Measurements from ENCODE around the gene LRRC4C.
"Not testable (repeated sequence)": the region's sequence is repeated elsewhere in the genome, so short reads cannot be mapped to it uniquely, and the experiment has no call there.

LRRC4C gene

DNA sequence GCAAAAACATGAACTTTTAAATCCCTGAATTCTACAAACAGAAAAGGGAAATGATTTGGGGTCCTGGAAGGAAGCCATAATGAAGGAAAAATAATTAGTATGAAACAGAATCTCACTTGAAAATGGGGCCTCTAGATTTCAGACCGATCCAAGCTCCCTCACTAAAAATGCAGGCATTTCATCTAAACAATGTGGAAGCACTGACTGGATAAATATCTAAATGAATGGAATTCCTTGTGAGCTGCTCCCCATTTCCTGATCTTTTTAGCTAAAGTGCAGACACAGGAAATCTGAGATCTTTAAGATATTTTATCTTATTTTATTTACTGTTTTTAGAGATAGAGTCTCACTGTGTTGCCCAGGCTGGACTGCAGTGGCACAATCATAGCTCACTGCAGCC lies 1255.8 kb downstream of the LRRC4C start:
- DNase-seq = no peak

DNA sequence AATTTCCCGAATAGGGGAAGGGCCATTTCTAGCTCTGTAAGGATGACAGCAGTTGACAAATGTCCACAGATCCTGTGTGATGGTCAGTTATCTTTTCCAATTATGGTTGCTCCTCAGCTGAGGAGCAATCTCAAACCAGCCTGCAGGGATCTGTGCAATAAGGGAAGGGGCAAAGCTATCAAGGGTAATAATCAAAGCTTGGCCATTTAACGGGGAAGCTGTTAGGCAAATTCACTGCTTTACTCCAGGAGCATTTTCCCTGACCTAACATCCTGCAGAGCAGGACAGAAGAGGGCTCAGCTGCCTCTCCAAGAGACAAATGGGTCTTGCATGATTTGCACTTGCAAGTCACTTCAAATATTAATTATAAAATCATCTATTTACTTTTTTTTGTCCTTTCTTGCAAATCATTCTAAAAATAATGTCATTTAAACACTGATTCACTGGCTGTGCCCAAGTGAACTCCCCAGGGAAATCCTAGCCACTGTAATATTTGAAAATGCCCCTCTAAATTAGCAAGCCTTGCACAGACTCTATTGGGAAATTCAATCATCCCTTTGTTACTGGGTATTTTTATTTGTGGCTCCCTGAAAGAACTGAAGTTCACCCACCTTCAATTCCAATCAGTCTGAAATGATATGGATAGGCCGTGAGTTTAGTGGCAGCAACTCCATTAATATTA lies 1256.7 kb downstream of the LRRC4C start:
- no peak for DNase-seq

DNA sequence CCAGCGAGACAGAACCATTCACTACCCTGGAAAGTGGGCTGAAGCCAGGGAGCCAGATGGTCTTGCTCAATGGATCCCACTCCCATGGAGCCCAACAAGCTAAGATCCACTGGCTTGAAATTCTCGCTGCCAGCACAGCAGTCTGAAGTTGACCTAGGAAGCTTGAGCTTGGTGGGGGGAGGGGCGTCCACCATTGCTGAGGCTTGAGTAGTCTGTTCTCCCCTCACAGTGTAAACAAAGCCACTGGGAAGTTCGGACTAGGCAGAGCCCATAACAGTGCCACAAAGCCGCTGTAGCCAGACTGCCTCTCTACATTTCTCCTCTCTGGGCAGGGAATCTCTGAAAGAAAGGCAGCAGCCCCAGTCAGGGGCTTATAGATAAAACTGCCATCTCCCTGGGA lies 1266.9 kb downstream of the LRRC4C start:
- not testable (repeated sequence) for DNase-seq

DNA sequence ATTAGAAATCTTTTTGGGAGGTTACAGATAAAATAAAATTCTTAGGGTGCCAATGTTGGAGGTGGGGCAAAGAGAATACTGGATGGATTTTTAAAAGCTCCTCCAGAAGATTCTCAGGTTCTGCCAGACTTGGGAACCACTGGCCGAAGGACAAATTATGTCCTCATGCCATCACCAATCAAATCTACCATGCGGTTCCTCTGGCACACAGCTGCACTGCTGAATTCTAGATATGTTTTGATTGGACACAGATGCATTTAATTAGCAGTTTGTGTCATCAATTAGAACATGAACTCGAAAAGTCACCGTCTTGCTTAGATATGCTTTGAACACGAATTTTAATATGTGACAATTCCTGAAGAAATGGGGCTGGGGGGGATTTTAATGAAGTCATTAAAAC lies 1269.2 kb downstream of the LRRC4C start:
- DNase-seq = no peak

DNA sequence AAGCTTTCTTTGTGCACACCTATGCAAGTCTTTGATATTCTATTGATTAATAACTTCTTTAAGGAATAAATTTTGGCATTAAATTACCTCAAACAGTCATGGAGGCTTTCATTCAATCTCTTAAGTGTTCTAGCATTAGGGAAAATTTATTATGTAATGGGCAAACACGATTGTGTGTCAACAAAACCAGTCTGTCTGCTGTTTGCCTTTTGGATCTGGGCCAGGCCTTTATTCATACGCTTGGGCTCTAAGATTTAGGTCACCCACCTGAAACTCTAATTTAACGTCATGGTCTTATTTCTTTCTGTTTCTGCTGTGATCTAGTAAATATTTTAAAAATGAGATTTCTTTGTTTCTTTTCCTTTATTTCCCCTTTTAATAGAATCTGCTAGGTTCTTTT lies 1270.6 kb downstream of the LRRC4C start:
- no peak for DNase-seq

DNA sequence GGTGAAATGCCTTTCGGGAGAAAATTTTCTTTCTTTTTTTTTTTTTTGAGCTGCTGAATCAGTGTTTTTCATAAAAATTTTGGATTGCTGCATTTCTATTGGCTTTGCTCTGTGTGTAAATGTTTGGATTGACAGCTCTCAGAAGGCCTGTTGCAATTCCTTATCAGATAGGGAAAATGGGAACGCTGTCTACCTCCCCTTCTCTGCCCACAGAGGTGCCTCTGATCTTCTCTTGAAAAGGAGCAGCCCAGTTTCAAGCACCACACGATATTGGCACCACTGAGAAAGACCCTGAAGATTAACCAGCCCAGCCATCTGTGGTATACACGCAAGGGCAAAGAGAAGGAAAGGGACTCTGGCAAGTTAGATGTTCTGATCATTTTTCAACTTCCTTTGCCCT lies 1272.2 kb downstream of the LRRC4C start:
- no peak for DNase-seq

DNA sequence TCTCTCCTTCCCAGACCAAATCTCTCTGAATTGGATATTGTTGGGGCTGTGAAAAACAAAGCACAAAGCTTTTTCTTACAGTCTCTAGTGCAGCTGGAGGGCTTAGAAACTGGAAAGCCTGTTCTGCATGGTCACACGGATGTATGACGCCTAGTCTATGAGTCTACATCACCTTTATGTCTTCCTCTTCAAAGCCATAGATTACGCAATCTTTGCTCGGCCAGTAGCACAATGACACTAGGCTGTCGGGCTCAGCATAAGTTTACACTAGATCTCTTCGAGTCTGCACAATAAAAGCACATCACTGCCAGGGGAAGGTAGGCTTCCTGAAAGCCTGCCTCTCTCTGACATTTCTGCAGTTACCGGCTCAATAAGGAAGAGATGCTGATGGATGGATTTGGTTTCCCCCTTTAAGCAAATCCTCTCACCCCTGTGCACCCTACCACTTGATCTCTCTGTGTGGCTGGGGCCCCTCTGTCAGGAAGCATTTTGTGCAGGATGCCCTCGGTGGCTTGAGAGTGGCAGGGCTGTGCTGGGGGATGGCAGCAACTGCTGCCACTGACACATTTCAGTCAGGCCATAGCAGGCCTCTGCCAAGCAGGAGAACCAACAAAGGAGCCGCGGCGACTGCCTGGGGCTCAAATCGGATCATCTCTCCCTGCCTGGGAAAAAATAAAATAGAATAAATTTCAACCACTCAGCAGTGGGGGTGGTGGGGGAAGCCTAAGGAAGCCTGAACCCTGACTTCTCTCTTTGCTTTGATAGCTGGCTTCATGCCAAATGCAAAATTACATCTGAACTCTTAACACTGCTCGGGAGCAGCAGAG lies 1272.8 kb downstream of the LRRC4C start:
- DNase-seq = peak; percentile 3

DNA sequence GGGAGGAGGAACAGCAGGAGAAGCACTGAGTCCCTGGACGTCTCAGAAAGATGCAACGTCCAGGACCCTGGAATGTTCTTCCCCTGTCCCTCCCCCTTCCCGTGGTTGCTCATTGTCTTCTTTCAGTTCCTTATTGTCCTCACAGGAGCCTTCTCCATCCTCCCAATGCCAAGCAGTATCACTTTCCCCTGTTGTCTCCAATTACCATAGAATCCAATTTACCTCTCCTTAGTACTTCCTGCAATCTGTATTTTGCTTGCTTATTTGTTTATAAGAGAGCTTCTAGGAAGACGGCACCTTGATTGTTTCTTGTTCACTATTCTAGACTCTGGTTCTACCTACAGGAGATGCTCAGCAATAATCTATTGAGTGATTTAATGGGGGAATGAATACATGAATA lies 1273.7 kb downstream of the LRRC4C start:
- no peak for DNase-seq

DNA sequence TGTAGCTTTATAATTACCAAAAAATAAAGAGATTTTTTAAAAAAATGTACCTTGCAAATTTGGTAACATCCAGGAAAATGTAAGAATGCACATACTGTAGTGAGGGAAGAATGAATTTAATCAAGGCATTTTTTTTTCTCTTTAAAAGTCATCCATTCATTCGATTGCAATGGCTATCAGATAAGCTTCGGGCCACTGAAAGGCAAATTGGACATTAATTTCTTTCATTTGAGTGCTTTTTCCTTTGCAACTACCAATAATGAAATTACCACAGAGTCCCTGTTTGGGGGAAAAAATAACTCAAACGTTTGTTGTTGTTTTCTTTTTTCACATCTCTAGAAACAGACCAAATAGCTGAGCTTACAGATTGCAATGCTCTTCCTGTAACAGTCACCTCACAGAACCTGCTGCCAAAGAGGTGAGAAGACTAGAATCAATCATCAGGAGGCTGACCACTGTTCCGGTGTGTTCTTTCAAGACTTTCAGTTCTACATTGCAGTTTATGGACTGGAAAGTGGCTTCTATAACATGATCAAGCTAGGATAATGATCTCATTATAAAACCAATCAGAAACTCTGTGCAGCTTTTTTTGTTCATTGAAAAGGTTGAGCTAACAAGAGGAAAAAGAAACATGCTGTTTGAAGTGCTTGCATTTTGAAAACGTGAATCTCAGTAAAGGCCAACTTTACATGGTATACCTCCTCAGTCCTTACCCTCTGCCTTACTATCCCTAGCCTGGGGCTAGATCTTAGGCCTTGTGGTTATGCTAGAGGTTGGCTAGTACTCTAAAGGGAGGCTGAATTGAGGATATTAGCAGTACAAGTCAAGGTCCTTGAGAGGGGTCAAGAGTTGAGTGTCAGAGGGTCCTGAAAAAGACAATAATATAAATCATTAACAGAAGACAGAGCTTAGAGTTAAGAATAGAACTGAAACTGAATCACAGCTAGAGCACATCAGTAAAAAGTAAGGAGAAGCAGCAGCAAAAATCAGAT lies 1276.1 kb downstream of the LRRC4C start:
- no peak for DNase-seq

DNA sequence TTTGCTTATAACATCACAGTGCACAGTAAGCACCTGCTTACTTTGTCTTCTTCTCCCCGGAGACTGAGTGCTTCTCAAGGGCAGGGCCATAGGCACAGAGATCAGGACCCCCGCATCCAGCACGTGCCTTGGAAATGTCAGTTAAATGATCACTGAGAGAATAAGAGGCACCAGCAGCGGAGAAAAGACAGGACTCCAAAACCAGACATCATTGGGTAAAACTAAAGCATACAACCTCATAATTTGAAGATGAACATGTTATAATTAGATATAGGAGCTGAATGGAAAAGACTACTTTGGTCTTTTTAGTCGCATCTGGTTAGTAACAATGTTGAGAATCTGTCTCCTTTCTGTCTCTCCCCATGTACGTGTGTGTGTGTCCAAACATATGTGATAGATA lies 1279.9 kb downstream of the LRRC4C start:
- DNase-seq = no peak

DNA sequence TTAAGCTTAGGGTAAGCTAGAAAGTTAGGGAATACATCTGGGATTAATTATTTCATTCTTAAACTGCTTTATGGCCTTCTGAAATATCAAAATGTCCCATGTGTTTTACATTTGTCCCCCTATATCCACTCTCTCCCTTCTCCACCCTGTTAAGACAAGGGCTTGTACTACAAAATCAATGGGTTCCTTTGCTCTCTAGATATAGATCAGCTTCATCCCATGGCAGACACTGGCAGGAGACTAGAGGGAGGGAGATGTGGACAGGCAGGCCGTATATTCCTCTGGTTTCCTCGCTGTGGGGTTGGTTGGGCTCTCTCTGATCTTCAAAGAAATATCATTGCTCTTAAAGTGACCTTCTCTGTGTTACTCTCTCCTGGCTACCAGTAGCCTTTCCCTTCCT lies 1281.0 kb downstream of the LRRC4C start:
- DNase-seq = no peak

DNA sequence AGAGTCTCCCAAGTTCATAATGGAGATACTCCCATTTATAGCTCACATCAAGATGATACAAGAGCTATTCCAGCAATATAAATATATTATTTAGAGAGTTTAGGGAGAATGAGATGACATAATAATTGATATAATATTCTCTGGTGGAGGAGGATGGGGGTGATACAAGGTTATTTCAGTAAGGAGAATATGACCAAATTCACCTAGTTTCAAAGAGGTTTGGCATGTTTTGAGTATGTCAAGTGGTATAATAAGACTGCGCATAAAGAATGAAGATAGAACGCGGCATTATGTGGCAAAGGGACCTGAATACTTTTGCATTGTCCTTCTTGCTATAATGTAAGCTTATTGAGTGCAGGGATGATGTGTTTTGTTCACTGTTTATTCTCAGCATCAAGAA lies 1283.5 kb downstream of the LRRC4C start:
- DNase-seq = no peak

DNA sequence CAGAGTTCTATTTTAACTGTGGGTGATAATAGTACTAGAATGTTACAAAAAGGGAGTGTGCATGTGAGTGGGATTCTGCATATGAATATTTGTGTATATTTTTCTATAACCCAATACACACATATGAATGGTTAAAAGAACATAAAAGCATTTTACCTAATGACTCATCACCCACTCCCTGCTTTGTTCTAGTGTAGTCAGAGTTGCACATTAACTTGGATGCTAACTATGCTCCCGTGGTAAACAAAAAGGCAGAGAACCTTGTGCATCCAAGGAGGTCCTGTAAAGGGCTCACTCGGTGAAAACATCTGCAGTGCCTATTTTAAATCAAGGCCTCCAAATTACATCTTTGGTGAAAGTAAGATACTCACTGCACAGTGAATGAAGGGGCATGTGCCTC lies 1289.4 kb downstream of the LRRC4C start:
- no peak for DNase-seq

DNA sequence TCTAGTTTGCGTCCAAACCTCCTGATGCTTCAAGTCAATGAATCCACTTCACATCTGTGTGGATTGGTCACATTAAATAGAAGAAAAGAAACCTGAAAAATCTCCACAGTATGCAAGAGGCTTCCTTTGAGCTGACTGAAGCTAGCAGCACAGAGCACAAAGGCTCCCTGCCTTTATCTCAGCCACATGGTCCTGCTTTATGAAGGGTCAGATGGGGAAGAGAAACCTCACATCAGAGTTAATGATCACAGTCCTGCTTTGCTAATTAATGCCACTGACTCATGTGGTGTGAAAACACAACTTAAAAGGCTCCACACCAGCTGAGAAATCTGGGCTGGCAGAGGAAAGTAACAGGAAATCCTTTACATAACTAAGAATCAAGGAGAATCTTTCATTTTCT lies 1291.0 kb downstream of the LRRC4C start:
- no peak for DNase-seq

DNA sequence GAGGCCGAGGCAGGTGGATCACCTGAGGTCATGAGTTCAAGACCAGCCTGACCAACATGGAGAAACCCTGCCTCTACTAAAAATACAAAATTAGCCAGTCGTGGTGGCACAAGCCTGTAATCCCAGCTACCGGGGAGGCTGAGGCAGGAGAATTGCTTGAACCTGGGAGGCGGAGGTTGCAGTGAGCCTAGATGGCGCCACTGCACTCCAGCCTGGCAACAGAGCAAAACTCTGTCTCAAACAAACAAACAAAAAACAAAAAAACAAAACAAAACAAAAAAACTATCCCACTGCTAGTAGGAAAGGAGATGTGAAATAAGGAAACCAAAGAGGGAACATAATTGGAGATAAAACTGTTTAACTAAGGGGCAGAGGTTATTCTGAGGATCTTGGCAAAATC lies 1291.6 kb downstream of the LRRC4C start:
- DNase-seq = not testable (repeated sequence)

DNA sequence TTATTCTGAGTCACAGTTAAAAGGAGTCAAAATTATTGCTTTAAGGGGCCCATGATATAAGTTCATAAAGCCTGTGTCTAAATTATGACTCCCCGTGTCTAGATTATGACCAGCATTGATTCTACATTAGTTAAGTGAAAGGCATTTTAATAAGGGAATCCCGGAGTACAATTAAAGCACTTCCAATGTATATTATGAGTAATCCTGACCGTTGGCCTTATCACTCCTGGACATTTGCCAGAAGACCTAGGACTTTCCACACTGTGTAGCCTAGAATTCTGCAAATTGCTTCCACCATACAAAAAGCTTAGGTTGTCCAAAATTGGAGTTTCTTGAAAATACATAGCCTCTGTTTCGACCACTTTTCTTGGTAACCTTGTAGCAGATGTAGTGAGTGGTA lies 1292.6 kb downstream of the LRRC4C start:
- no peak for DNase-seq

DNA sequence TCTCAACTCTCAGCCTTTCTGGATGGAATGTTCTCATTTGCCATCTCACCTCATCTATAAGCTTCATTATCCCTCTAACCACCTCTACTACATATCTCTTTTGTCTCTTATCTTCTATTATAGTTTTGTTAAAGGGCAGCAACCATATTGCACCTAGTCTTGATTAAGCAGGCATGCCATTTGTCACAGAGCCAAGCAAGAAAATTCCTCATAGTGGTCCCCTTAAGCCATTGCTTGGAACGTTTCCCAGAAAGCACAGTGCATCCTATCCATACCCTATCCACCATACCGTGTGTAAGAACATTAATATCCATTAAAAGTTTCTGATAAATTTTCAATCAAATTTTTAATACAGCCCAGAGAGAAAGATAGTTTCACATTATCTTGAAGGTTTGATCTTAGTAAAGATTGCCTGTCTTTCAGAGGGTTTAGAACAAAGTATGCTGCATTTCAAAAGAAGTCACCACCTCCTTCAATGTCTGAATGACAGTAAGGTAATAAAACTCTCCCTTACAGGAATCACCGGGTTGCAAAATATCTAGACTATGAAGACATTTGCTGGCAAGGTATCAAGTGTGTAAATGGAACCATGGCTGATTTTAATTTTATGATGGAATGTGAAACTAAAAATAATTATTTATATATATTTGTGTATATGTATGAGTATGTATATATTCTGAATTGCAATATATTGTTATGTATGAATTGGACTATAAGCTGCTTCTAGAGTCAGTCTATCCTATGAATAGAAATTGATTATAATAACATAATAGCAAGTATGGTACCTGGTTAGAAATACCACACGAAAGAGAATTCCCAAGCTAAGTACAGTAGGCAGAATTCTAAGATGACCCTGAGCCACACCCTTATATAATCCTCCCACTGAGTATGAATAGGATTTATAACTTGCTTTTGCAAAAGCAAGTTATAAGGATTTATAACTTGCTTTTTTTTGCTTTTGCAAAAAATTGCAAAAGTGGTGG lies 1296.3 kb downstream of the LRRC4C start:
- no peak for DNase-seq

DNA sequence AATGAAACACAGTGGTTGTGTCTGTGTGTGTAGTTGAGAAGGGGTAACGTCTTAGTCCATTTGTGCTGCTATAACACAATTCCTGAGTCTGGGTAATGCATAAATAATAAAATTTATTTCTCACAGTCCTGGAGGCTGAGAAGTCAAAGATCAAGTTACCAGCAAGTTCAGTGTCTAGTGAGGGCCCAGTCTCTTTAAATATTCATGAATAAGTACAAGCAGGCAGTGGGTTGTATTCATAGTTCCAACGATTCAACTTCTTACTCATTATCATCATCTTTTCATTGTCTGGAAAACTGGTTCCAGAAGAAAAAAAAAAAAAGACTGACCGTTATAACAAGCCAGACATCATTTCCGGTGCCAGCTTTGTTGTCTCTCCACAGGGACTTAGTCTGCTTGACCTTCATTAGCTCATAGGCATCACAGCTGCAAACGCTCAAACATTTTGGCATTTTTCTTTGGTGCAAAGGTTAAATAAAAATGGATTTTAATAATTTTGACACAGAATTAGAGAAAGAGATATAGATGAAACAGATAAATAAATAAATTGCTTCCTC lies 1297.5 kb downstream of the LRRC4C start:
- DNase-seq = no peak

DNA sequence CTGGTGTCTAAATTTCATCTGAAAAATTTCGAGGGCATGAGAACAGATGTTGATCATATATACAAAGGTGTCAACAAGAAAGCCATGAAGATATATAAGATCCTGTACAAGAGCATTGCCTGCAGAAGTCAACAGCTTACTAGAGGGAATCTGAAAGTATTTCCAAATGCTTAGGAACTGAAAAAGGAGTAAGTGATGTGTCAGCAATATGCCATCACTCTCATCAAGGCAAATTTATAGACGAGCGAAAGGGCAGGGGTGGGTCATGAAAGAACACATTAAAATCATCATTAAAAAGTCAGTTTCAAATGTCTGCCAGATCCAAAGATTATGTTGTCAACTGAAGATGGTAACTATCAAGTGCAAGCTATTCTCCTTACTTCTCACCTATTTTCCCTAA lies 1299.0 kb downstream of the LRRC4C start:
- no peak for DNase-seq

DNA sequence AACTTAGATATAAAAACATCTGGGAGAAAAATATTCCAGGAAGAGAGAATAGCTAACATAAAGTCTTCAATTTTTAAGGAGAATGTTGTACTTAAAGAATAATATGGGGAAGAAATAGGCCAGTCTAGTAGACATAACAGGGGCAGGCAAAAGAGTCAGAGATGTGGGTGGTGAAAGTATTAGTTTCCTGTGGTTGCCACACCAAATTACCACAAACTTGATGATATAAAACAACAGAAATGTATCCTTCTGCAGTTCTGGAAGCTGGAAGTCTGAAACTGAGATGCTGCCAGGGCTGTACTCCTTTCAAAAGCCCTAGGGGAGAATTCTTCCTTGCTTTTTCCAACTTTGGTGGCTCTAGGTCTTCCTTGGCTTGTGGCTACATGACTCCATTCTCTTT lies 1309.7 kb downstream of the LRRC4C start:
- DNase-seq = peak; percentile 3

DNA sequence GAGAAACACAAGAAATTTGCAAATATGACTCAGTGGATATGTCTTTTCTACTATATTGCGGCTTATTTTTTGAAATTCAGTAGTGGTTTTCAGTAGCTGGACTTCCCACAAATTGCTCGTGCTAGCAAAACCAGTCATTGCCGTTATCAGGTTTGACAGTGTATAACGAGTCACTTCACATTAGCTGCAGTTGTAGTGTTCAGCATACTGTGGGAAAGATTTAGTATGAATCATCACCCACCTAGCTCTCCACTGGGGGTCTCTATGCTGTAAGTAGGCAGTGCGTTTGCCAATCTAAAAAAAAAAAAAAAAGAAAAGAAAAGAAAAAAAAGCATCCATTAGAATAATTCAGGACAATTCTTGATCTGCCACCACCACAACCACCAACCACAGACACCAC lies 1318.9 kb downstream of the LRRC4C start:
- no peak for DNase-seq

DNA sequence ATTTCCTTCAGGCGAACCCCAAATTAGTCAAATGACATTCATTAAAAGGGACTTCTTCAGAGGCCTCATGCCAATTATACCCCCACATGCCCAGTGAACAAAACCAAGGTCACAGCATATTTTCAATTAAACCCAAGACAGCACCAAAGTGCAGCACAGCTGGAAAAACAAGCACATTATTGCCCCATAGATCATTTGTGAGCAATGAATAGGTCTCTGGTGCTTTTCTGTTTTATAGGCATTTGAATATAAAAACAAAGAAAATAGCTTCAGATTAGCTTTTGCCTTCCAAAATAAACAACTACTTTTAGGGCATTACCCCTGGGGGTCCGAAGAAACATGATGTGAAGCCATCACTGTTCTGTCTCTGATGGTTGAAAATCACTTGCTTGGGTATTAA lies 1319.9 kb downstream of the LRRC4C start:
- DNase-seq = no peak
